Measurements from ENCODE around the gene CALD1. TPM values are rescaled to one million over a fixed set of nuclear protein-coding genes. Genes with fewer than 3 reads are reported as not detected.

The CALD1 gene
- total RNA-seq, 2 experiments from 2014 or later = 0.33 TPM; not detected in 1

- H3K9me3 Mint-ChIP-seq = no peaks in the 10 kb centered on the region
- intact Hi-C loops (cut with DNase I, micrococcal nuclease) = no loop called here
- no peaks in the 10 kb centered on the region for H3K36me3 ChIP-seq (ENCODE audit: insufficient read depth, low read length)
- H3K9me3 ChIP-seq (ENCODE audit: control insufficient read depth in 1 of 2, insufficient read depth in 1 of 2, low read length in 2 of 2) = no peaks in the 10 kb centered on the region
- no peak overlapping the region for H3K4me3 Mint-ChIP-seq
- CTCF ChIA-PET = no interaction called here
- POLR2A ChIA-PET = no interaction called here
- ATAC-seq (ENCODE audit: poor library complexity) (no peak), DNase-seq (no peak)
- H3K27ac Mint-ChIP-seq = no peak overlapping the region
- no peak for TF ChIP-seq CTCF (IDR thresholded peaks at IDR 0.05)
- no peaks in the 10 kb centered on the region for H3K27me3 Mint-ChIP-seq
- no peak overlapping the region for H3K4me3 ChIP-seq (ENCODE audit: low read length)
- H3K36me3 Mint-ChIP-seq (ENCODE audit: low read depth) = no peaks in the 10 kb centered on the region
- no peaks in the 10 kb centered on the region for H3K27me3 ChIP-seq (ENCODE audit: control insufficient read depth in 1 of 2, insufficient read depth in 2 of 2, low read length in 2 of 2)
- H3K27ac ChIP-seq (ENCODE audit: low read depth in 1 of 2, low read length in 2 of 2) = no peak overlapping the region
- H3K4me1 Mint-ChIP-seq (ENCODE audit: low read depth) = peaks cover 16% of the 10 kb centered on the region
- H3K4me1 ChIP-seq (ENCODE audit: insufficient read depth, low read length) = no peaks in the 10 kb centered on the region
Observed at GRCh38 chr7:134873253-134873652, 93.8 kb downstream of the CALD1 start.

GRCh38 chr7:134874407-134874806 lies 95.0 kb downstream of the CALD1 start:
- H3K27ac ChIP-seq (ENCODE audit: low read depth in 1 of 2, low read length in 2 of 2) = no peak overlapping the region
- H3K36me3 Mint-ChIP-seq (ENCODE audit: low read depth) = no peaks in the 10 kb centered on the region
- no peaks in the 10 kb centered on the region for H3K4me1 ChIP-seq (ENCODE audit: insufficient read depth, low read length)
- no peak for TF ChIP-seq CTCF (IDR thresholded peaks at IDR 0.05)
- H3K4me1 Mint-ChIP-seq (ENCODE audit: low read depth) = peaks cover 12% of the 10 kb centered on the region
- no peaks in the 10 kb centered on the region for H3K9me3 ChIP-seq (ENCODE audit: control insufficient read depth in 1 of 2, insufficient read depth in 1 of 2, low read length in 2 of 2)
- H3K9me3 Mint-ChIP-seq = no peaks in the 10 kb centered on the region
- H3K4me3 Mint-ChIP-seq = no peak overlapping the region
- no peaks in the 10 kb centered on the region for H3K27me3 Mint-ChIP-seq
- no peaks in the 10 kb centered on the region for H3K27me3 ChIP-seq (ENCODE audit: control insufficient read depth in 1 of 2, insufficient read depth in 2 of 2, low read length in 2 of 2)
- H3K4me3 ChIP-seq (ENCODE audit: low read length) = no peak overlapping the region
- no peaks in the 10 kb centered on the region for H3K36me3 ChIP-seq (ENCODE audit: insufficient read depth, low read length)
- intact Hi-C loops (cut with DNase I, micrococcal nuclease) = no loop called here
- ATAC-seq (ENCODE audit: poor library complexity) (no peak), DNase-seq (no peak)
- H3K27ac Mint-ChIP-seq = no peak overlapping the region
- ChIA-PET POLR2A (no interaction called here), CTCF (no interaction called here)

GRCh38 chr7:134875867-134876266 lies 96.4 kb downstream of the CALD1 start:
- POLR2A ChIA-PET = no interaction called here
- H3K4me1 Mint-ChIP-seq (ENCODE audit: low read depth) = peaks cover 5% of the 10 kb centered on the region

More at GRCh38 chr7:134875867-134876266, 96.4 kb downstream of the CALD1 start:
- no peak overlapping the region for H3K4me3 Mint-ChIP-seq
- H3K9me3 Mint-ChIP-seq = no peaks in the 10 kb centered on the region
- no peak for ATAC-seq (ENCODE audit: poor library complexity)
- Histone ChIP-seq H3K9me3 (ENCODE audit: control insufficient read depth in 1 of 2, insufficient read depth in 1 of 2, low read length in 2 of 2) (no peaks in the 10 kb centered on the region), H3K27ac (ENCODE audit: low read depth in 1 of 2, low read length in 2 of 2) (no peak overlapping the region), H3K27me3 (ENCODE audit: control insufficient read depth in 1 of 2, insufficient read depth in 2 of 2, low read length in 2 of 2) (no peaks in the 10 kb centered on the region), H3K4me1 (ENCODE audit: insufficient read depth, low read length) (no peaks in the 10 kb centered on the region), H3K36me3 (ENCODE audit: insufficient read depth, low read length) (no peaks in the 10 kb centered on the region), H3K4me3 (ENCODE audit: low read length) (no peak overlapping the region)
- no peak overlapping the region for H3K27ac Mint-ChIP-seq
- DNase-seq = no peak
- H3K27me3 Mint-ChIP-seq = no peaks in the 10 kb centered on the region
- CTCF ChIA-PET = no interaction called here
- intact Hi-C loops (cut with DNase I, micrococcal nuclease) = no loop called here
- no peaks in the 10 kb centered on the region for H3K36me3 Mint-ChIP-seq (ENCODE audit: low read depth)
- TF ChIP-seq CTCF (IDR thresholded peaks at IDR 0.05) = no peak
